Endodermal cell (in vitro differentiated cells): Measurements from ENCODE around the gene C10orf88. TPM values are rescaled to one million over a fixed set of nuclear protein-coding genes. Genes with fewer than 3 reads are reported as not detected.

ENCODE experiments used
- DNase-seq: peaks from one replicate; pipeline ENCODE4 v3.0.0-alpha.2; 2017
- H3K27ac ChIP-seq: 2 replicates; pipeline ENCODE4 v1.5.1; 2013; ENCODE audit warnings: mild to moderate bottlenecking, low read depth, low read length, moderate library complexity
- H3K27me3 ChIP-seq: 2 replicates; pipeline ENCODE4 v1.6.1; 2013; ENCODE audit warnings: mild to moderate bottlenecking, low read length, moderate library complexity; ENCODE audit not compliant: insufficient read depth, control insufficient read depth, poor library complexity, severe bottlenecking
- H3K36me3 ChIP-seq: 2 replicates; pipeline ENCODE4 v1.7.0; 2013; ENCODE audit warnings: mild to moderate bottlenecking, low read length, moderate library complexity; ENCODE audit not compliant: control insufficient read depth, insufficient read depth
- H3K4me1 ChIP-seq: one replicate; pipeline ENCODE4 v1.7.0; 2013; ENCODE audit warnings: low read length; ENCODE audit not compliant: control insufficient read depth, insufficient read depth
- H3K4me3 ChIP-seq: 2 replicates; pipeline ENCODE4 v1.5.1; 2013; ENCODE audit warnings: mild to moderate bottlenecking, low read length, moderate library complexity
- H3K9ac ChIP-seq: 2 replicates; pipeline ENCODE4 v1.6.1; 2013; ENCODE audit warnings: mild to moderate bottlenecking, low read length, moderate library complexity; ENCODE audit not compliant: poor library complexity, severe bottlenecking; ENCODE audit errors: extremely low read depth
- H3K9me3 ChIP-seq: 2 replicates; pipeline ENCODE4 v1.6.1; 2013; ENCODE audit warnings: mild to moderate bottlenecking, low read length, moderate library complexity; ENCODE audit not compliant: control insufficient read depth
- H3K27ac Mint-ChIP-seq: 2 replicates; pipeline ENCODE4 v1.8.0; 2020; ENCODE audit warnings: mixed read lengths
- H3K27me3 Mint-ChIP-seq: 2 replicates; pipeline ENCODE4 v1.8.0; 2021; ENCODE audit warnings: mild to moderate bottlenecking, mixed read lengths; ENCODE audit not compliant: insufficient read depth
- H3K36me3 Mint-ChIP-seq: 2 replicates; pipeline ENCODE4 v1.8.0; 2020; ENCODE audit warnings: low read depth, mixed read lengths
- H3K4me1 Mint-ChIP-seq: 2 replicates; pipeline ENCODE4 v1.8.0; 2020; ENCODE audit warnings: mixed read lengths
- H3K4me3 Mint-ChIP-seq: 2 replicates; pipeline ENCODE4 v1.8.0; 2020; ENCODE audit warnings: mild to moderate bottlenecking, moderate library complexity, mixed read lengths
- H3K9me3 Mint-ChIP-seq: 2 replicates; pipeline ENCODE4 v1.8.0; 2020; ENCODE audit warnings: mild to moderate bottlenecking, mixed read lengths
- WGBS, 2 experiments: methylation state at CpG; one replicate each; pipeline versions ENCODE4 v1.1.5 to v1.1.7; 2013; ENCODE audit warnings: missing lambda C conversion rate in 2 of 2, mixed read lengths in 1 of 2; ENCODE audit not compliant: insufficient coverage in 1 of 2, insufficient read length in 1 of 2; 5-methylcytosine and 5-hydroxymethylcytosine counted together
- total RNA-seq, 2 donors: library from RNA; stranded (reverse); fragmentation: NEBNext Ultra II Directional in 1 of 2; extraction: Animal tissue kit (Norgen Biotek cat#: 25700) in 1 of 2; gene quantifications; 2 replicates in 1 of 2; 3 replicates in 1 of 2; pipeline ENCODE4 v1.2.1, GENCODE V29; 2021
- TF ChIP-seq, protein P1 (sequence below): fragments of 200-600 bp; sonication (generic); conservative IDR thresholded peaks from 2 replicates; pipeline ENCODE4 v1.5.0; 2021; ENCODE audit warnings: antibody characterized with exemption, mild to moderate bottlenecking

C10orf88 gene
- total RNA-seq, 2 donors from 2014 or later, result 14.7 to 18.1 TPM

DNA sequence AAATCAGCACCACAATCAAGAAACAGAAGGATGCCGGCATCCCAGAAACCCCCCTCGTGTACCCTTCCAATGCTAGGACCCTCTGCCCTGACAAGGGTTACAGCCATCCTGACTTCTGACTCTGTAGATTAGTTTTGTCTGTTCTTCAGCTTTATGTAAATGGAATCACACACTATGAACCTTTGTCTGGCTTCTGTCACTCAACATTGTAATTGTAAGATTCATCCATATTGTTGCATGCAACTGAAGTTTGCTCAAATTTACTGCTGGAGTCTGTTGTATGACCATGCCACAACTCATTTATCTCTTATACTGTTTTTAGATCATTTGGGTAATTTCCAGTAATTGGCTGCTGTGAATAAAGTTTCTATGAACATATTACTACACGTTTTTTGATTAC, 46.1 kb upstream of the C10orf88 start:
- no peaks in the 10 kb centered on the region for H3K9me3 Mint-ChIP-seq
- H3K4me3 ChIP-seq, result no peak overlapping the region
- H3K27me3 ChIP-seq, result no peaks in the 10 kb centered on the region
- peaks cover 30% of the 10 kb centered on the region for H3K36me3 Mint-ChIP-seq
- no peak overlapping the region for H3K27ac ChIP-seq
- TF ChIP-seq, protein P1, sequence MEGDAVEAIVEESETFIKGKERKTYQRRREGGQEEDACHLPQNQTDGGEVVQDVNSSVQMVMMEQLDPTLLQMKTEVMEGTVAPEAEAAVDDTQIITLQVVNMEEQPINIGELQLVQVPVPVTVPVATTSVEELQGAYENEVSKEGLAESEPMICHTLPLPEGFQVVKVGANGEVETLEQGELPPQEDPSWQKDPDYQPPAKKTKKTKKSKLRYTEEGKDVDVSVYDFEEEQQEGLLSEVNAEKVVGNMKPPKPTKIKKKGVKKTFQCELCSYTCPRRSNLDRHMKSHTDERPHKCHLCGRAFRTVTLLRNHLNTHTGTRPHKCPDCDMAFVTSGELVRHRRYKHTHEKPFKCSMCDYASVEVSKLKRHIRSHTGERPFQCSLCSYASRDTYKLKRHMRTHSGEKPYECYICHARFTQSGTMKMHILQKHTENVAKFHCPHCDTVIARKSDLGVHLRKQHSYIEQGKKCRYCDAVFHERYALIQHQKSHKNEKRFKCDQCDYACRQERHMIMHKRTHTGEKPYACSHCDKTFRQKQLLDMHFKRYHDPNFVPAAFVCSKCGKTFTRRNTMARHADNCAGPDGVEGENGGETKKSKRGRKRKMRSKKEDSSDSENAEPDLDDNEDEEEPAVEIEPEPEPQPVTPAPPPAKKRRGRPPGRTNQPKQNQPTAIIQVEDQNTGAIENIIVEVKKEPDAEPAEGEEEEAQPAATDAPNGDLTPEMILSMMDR, result no peak
- peaks cover 6% of the 10 kb centered on the region for H3K4me1 ChIP-seq
- H3K9ac ChIP-seq, result no peak overlapping the region
- H3K4me1 Mint-ChIP-seq, result peaks cover 29% of the 10 kb centered on the region
- peaks cover 12% of the 10 kb centered on the region for H3K36me3 ChIP-seq
- H3K27me3 Mint-ChIP-seq, result no peaks in the 10 kb centered on the region
- H3K4me3 Mint-ChIP-seq, result no peak overlapping the region
- no peak overlapping the region for H3K27ac Mint-ChIP-seq
- WGBS, 2 experiments, result 93 to 100% methylated on average over 1 to 3 of the region's 3 CpGs
- no peak for DNase-seq
- H3K9me3 ChIP-seq, result no peaks in the 10 kb centered on the region

DNA sequence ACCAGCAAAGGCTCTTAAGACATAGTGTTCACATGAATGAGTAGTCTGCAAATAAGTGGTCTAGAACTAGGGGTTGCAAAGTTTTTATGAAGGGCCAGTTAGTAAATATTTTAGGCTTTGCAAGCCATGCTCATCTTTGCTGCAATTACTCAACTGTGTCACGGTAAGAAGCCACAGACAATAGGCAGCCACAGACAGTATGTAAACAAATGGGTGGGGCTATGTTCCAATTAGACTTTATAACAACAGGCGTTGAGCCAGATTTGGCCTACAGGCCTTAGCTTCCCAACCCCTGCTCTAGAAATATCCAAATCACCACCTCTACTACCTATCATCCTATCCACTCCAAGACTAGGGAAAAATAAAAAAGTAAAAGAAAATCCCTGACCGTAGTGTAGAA, 45.3 kb upstream of the C10orf88 start:
- DNase-seq, result no peak
- peaks cover 27% of the 10 kb centered on the region for H3K4me1 Mint-ChIP-seq
- H3K4me3 ChIP-seq, result no peak overlapping the region
- H3K9ac ChIP-seq, result no peak overlapping the region
- 78 to 86% methylated on average over 2 of the region's 3 CpGs for WGBS, 2 experiments
- H3K27ac ChIP-seq, result no peak overlapping the region
- no peaks in the 10 kb centered on the region for H3K27me3 Mint-ChIP-seq
- H3K27me3 ChIP-seq, result no peaks in the 10 kb centered on the region
- TF ChIP-seq, protein P1, result no peak
- H3K36me3 ChIP-seq, result peaks cover 19% of the 10 kb centered on the region
- H3K4me1 ChIP-seq, result peaks cover 6% of the 10 kb centered on the region
- H3K9me3 ChIP-seq, result no peaks in the 10 kb centered on the region
- H3K27ac Mint-ChIP-seq, result peak overlapping the region; percentile 55
- no peak overlapping the region for H3K4me3 Mint-ChIP-seq
- H3K36me3 Mint-ChIP-seq, result peaks cover 36% of the 10 kb centered on the region
- H3K9me3 Mint-ChIP-seq, result no peaks in the 10 kb centered on the region

DNA sequence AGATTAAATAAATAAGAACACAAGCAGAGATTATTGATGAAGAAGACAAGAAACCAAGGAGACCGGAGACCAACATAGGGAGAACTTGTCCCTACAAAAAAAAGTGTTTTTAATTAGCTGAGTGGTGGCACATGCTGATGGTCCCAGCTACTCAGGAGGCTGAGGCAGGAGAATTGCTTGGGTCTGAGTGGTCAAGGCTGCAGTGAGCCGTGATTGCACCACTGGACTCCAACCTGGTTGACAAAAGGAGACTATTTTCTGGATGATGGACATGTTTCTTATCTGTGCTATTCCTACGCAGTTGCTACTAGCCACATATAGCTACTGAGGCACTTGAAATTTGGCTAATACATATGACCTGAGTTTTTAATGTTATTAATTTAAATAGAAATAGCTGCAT, 44.9 kb upstream of the C10orf88 start:
- 90 to 94% methylated on average over 2 to 3 of the region's 3 CpGs for WGBS, 2 experiments
- Histone ChIP-seq H3K27ac (no peak overlapping the region), H3K36me3 (peaks cover 23% of the 10 kb centered on the region), H3K9ac (no peak overlapping the region), H3K9me3 (no peaks in the 10 kb centered on the region), H3K4me3 (no peak overlapping the region), H3K27me3 (no peaks in the 10 kb centered on the region), H3K4me1 (peaks cover 6% of the 10 kb centered on the region)
- H3K36me3 Mint-ChIP-seq, result peaks cover 40% of the 10 kb centered on the region
- no peak overlapping the region for H3K4me3 Mint-ChIP-seq
- peaks cover 23% of the 10 kb centered on the region for H3K4me1 Mint-ChIP-seq
- H3K9me3 Mint-ChIP-seq, result no peaks in the 10 kb centered on the region
- no peak for DNase-seq
- H3K27ac Mint-ChIP-seq, result no peak overlapping the region
- TF ChIP-seq, protein P1, result no peak
- H3K27me3 Mint-ChIP-seq, result no peaks in the 10 kb centered on the region
